GM12892 (cell line): ENCODE data around the gene CSRP3.

Experiments used
- POLR2A ChIP-seq: IDR thresholded peaks from 2 replicates; pipeline ENCODE4 v1.6.1; 2011; ENCODE audit warnings: low read depth, low read length, control low read depth
- POLR2AphosphoS5 ChIP-seq: IDR thresholded peaks from 2 replicates; pipeline ENCODE4 v1.6.1; 2011; ENCODE audit warnings: low read depth, low read length, control low read depth
- TAF1 ChIP-seq: IDR thresholded peaks from 2 replicates; pipeline ENCODE4 v1.6.1; 2011; ENCODE audit warnings: low read depth, mild to moderate bottlenecking, control low read depth, low read length, borderline replicate concordance

GRCh38 chr11:19163617-19164016 lies 38.2 kb downstream of the CSRP3 start:
- TF ChIP-seq POLR2A (no peak), TAF1 (no peak), POLR2AphosphoS5 (no peak)
